MM.1S (cell line): ENCODE results near the gene USP49.
A peak's percentile ranks its signal among the peaks of the same experiment; 100 is the strongest.

Experiments
- DNase-seq: peaks from one replicate; pipeline ENCODE4 v3.0.0-alpha.2; 2015
- H2AFZ ChIP-seq: fragments of 300-600 bp; sonication (generic); 2 replicates; pipeline ENCODE4 v1.6.0; 2016; ENCODE audit warnings: antibody characterized with exemption, low read length
- H3F3A ChIP-seq: fragments of 300-600 bp; sonication (generic); 2 replicates; pipeline ENCODE4 v1.6.1; 2016; ENCODE audit warnings: mild to moderate bottlenecking, antibody characterized with exemption, low read length, moderate library complexity, mixed read lengths; ENCODE audit not compliant: insufficient read depth
- H3K27ac ChIP-seq: fragments of 300-600 bp; sonication (generic); 2 replicates; pipeline ENCODE4 v1.5.1; 2016; ENCODE audit warnings: mild to moderate bottlenecking, low read length
- H3K27me3 ChIP-seq: fragments of 300-600 bp; sonication (generic); replicated peaks from 2 replicates; pipeline ENCODE4 v1.6.0; 2016; ENCODE audit warnings: low read length; ENCODE audit not compliant: insufficient read depth
- H3K36me3 ChIP-seq: fragments of 300-600 bp; sonication (generic); replicated peaks from 2 replicates; pipeline ENCODE4 v1.6.1; 2016; ENCODE audit warnings: mild to moderate bottlenecking, low read length, mixed read lengths; ENCODE audit not compliant: insufficient read depth
- H3K4me1 ChIP-seq: fragments of 300-600 bp; sonication (generic); 2 replicates; pipeline ENCODE4 v1.6.1; 2016; ENCODE audit warnings: low read length, mixed read lengths
- H3K4me2 ChIP-seq: fragments of 300-600 bp; sonication (generic); 2 replicates; pipeline ENCODE4 v1.6.0; 2016; ENCODE audit warnings: low read depth, low read length
- H3K4me3 ChIP-seq: fragments of 300-600 bp; sonication (generic); 2 replicates; pipeline ENCODE4 v1.5.1; 2016; ENCODE audit warnings: low read length, mixed read lengths
- H3K79me2 ChIP-seq: fragments of 300-600 bp; sonication (generic); 2 replicates; pipeline ENCODE4 v1.6.1; 2016; ENCODE audit warnings: mixed run types, low read length, mixed read lengths
- H3K9ac ChIP-seq: fragments of 300-600 bp; sonication (generic); 2 replicates; pipeline ENCODE4 v1.6.1; 2016; ENCODE audit warnings: low read length, mixed read lengths
- H3K9me2 ChIP-seq: fragments of 300-600 bp; sonication (generic); replicated peaks from 2 replicates; pipeline ENCODE4 v1.6.1; 2016; ENCODE audit warnings: mild to moderate bottlenecking, low read length, mixed read lengths; ENCODE audit not compliant: insufficient read depth
- H3K9me3 ChIP-seq: fragments of 300-600 bp; sonication (generic); replicated peaks from 2 replicates; pipeline ENCODE4 v1.6.1; 2016; ENCODE audit warnings: mild to moderate bottlenecking, low read length, mixed read lengths; ENCODE audit not compliant: insufficient read depth
- H4K20me1 ChIP-seq: fragments of 300-600 bp; sonication (generic); 2 replicates; pipeline ENCODE4 v1.6.1; 2016; ENCODE audit warnings: mild to moderate bottlenecking, low read length, moderate library complexity, mixed read lengths; ENCODE audit not compliant: insufficient read depth
- EZH2 ChIP-seq: fragments of 300-600 bp; sonication (generic); optimal IDR thresholded peaks from 2 replicates; pipeline ENCODE3; 2017; ENCODE audit warnings: low read depth, mild to moderate bottlenecking, antibody characterized with exemption, low read length, mixed read lengths
- EZH2phosphoT487 ChIP-seq: fragments of 300-600 bp; sonication (generic); IDR thresholded peaks from 2 replicates; pipeline ENCODE4 v1.6.1; 2018; ENCODE audit warnings: antibody characterized with exemption, low read length
- TF ChIP-seq, protein P1 (sequence below): fragments of 300-600 bp; sonication (generic); IDR thresholded peaks from 2 replicates; pipeline ENCODE4 v1.5.1; 2016; ENCODE audit warnings: antibody characterized with exemption, low read length, mixed read lengths

The USP49 gene

DNA sequence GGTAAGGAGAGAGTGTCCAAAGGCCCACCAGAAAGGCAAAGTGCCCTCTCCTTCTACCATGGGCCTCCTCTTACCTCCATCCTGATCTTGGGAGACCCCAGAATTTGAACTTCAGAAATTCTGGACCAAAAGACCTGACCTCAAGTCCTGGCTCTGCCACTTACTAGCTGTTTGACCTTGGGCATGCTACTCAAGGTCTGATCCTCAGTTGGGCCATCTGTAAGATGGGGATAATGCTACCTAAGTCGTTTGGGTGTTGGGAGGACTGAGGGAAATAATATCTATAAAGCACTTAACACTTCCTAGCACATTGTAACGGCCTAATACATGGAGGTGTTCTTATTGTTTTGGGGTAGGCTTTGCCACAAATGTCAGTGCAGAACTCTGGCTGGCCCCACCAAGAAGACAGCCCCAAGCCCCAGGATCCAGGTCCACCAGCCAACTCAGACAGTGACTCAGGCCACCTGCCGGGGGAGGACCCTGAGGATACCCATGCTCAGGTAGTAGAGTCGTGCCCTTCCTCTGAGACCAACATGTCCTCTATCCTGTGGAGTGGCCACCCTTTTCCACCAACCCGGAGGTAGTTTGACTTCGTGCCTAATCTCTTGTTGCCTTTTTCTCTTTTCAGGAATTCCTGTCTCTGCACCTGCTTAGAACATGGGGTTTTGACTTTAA is 111.9 kb downstream of the USP49 start:
- TF ChIP-seq EZH2phosphoT487 (no peak), EZH2 (no peak)
- TF ChIP-seq, protein P1, sequence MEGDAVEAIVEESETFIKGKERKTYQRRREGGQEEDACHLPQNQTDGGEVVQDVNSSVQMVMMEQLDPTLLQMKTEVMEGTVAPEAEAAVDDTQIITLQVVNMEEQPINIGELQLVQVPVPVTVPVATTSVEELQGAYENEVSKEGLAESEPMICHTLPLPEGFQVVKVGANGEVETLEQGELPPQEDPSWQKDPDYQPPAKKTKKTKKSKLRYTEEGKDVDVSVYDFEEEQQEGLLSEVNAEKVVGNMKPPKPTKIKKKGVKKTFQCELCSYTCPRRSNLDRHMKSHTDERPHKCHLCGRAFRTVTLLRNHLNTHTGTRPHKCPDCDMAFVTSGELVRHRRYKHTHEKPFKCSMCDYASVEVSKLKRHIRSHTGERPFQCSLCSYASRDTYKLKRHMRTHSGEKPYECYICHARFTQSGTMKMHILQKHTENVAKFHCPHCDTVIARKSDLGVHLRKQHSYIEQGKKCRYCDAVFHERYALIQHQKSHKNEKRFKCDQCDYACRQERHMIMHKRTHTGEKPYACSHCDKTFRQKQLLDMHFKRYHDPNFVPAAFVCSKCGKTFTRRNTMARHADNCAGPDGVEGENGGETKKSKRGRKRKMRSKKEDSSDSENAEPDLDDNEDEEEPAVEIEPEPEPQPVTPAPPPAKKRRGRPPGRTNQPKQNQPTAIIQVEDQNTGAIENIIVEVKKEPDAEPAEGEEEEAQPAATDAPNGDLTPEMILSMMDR: no peak
- Histone ChIP-seq H3K9ac (no peak overlapping the region), H3K4me3 (no peak overlapping the region), H4K20me1 (no peaks in the 10 kb centered on the region), H3K4me1 (peaks cover 9% of the 10 kb centered on the region), H3F3A (peaks cover 8% of the 10 kb centered on the region; the same call in 1 of the 2 replicates), H3K27me3 (peaks cover 48% of the 10 kb centered on the region), H3K4me2 (no peak overlapping the region), H3K9me2 (no peaks in the 10 kb centered on the region), H3K79me2 (peaks cover 6% of the 10 kb centered on the region), H3K36me3 (no peaks in the 10 kb centered on the region), H3K9me3 (no peaks in the 10 kb centered on the region), H3K27ac (no peak overlapping the region), H2AFZ (no peak overlapping the region)
- no peak for DNase-seq

- no peaks in the 10 kb centered on the region for H4K20me1 ChIP-seq
- H3K79me2 ChIP-seq: no peaks in the 10 kb centered on the region
- TF ChIP-seq EZH2 (no peak), EZH2phosphoT487 (no peak)
- TF ChIP-seq, protein P1: no peak
- H3F3A ChIP-seq: no peaks in the 10 kb centered on the region
- DNase-seq: no peak
- H3K4me3 ChIP-seq: no peak overlapping the region
- no peaks in the 10 kb centered on the region for H3K9me2 ChIP-seq
- H3K4me1 ChIP-seq: peaks cover 9% of the 10 kb centered on the region
- no peaks in the 10 kb centered on the region for H3K9me3 ChIP-seq
- no peak overlapping the region for H3K9ac ChIP-seq
- peaks cover 48% of the 10 kb centered on the region for H3K27me3 ChIP-seq
- no peak overlapping the region for H3K27ac ChIP-seq
- no peak overlapping the region for H3K4me2 ChIP-seq
- no peak overlapping the region for H2AFZ ChIP-seq
- H3K36me3 ChIP-seq: no peaks in the 10 kb centered on the region
These were observed 113.8 kb downstream of the USP49 start for GRCh38 chr6:41781366-41781730.

- Histone ChIP-seq H3K4me3 (peak within 1 kb of the TSS; percentile 89), H3K36me3 (no peaks in the 10 kb centered on the region), H3K27me3 (peaks cover 47% of the 10 kb centered on the region), H3K27ac (no peak within 1 kb of the TSS), H3K4me2 (peak within 1 kb of the TSS; percentile 92), H4K20me1 (no peaks in the 10 kb centered on the region), H3F3A (no peaks in the 10 kb centered on the region), H3K79me2 (no peaks in the 10 kb centered on the region), H3K9me2 (no peaks in the 10 kb centered on the region), H3K9me3 (no peaks in the 10 kb centered on the region), H2AFZ (peak within 1 kb of the TSS; percentile 93), H3K4me1 (peaks cover 6% of the 10 kb centered on the region), H3K9ac (peak within 1 kb of the TSS; percentile 18; the same call in 1 of the 2 replicates)
- TF ChIP-seq EZH2phosphoT487: no peak
- TF ChIP-seq, protein P1: no peak
- TF ChIP-seq EZH2: no peak
- DNase-seq: no peak
These were observed 114.4 kb downstream of the USP49 start, which contains the start of gene PRICKLE4 for GRCh38 chr6:41780551-41781365. TSS of gene PRICKLE4 (plus strand) at chr6:41780782. CDS start at chr6:41783474, 2,692 bp downstream.
